ENCODE results near the gene TCF3. TPM values are rescaled to one million over a fixed set of nuclear protein-coding genes. Genes with fewer than 3 reads are reported as not detected.
A peak's percentile ranks its signal among the peaks of the same experiment; 100 is the strongest.

TCF3 gene
- total RNA-seq, 1 experiment from 2014 or later: 304 TPM

DNA sequence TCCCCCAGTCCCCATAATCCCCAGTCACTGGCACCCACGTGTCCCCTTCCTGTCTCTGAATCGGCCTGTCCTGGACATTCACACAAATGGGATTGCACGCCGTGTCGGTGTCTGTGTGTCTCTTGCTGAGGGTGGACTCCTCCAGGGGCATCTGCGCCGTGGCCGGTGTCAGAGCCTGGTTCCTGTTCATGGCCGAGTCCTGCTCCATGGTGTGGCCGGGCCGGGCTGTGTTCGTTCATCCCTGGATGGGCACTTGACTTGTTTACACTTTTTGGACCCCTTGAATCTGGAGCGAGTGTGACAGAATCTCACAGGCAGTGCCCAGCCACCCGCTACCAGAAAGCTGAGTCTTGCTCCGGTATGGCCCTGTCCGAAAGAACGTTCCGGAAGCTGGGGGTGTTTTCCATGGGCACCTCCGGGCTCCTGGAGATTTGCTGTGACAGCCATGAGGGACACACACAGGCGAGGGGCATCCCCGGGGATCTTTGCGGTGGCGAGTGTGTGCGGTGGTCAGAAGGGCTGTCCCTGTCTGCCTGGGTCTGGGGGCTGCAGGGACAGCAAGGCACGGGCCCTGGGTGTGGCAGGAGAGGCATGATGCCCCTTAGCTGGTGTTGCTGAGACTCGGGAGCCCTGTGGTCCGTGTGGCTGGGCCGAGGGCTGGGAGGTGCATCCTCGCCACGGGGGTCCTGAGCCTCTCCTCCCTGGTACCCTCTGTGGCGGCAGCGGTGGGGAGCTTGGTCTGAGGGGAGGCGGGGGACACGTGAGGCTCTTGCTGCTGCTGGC, 77.9 kb downstream of the TCF3 start:
- no peak overlapping the region for H2BK5ac ChIP-seq (ENCODE audit: insufficient read length, low read length)
- no peak overlapping the region for H2AK5ac ChIP-seq (ENCODE audit: insufficient read length, low read length)

More for the DNA sequence above, 77.9 kb downstream of the TCF3 start:
- H3K56ac ChIP-seq (ENCODE audit: insufficient read length, low read depth, low read length): no peak overlapping the region
- no peak overlapping the region for H2BK15ac ChIP-seq (ENCODE audit: low read depth, low read length)
- no peaks in the 10 kb centered on the region for H4K20me1 ChIP-seq (ENCODE audit: control insufficient read depth, insufficient read depth, insufficient read length)
- H3K27ac ChIP-seq (ENCODE audit: insufficient read length, low read depth, low read length): no peak overlapping the region
- H3K18ac ChIP-seq (ENCODE audit: insufficient read length, low read depth, low read length): no peak overlapping the region
- no peak overlapping the region for H3K9ac ChIP-seq (ENCODE audit: extremely low read depth, insufficient read length, low read length)
- H3K9me3 ChIP-seq (ENCODE audit: control insufficient read depth, low read depth, low read length): no peaks in the 10 kb centered on the region
- no peaks in the 10 kb centered on the region for H3K23me2 ChIP-seq (ENCODE audit: insufficient read length, low read depth, low read length, poor library complexity, severe bottlenecking)
- H3K36me3 Mint-ChIP-seq (ENCODE audit: insufficient read depth in 1 of 3, low read depth in 3 of 3): peaks cover 2 to 26% (median 14%) of the 10 kb centered on the region in 3 experiments; a peak in 6 of 7 replicates
- H2AFZ ChIP-seq (ENCODE audit: low read length): no peak overlapping the region
- no peak for TF ChIP-seq CTCF (conservative IDR thresholded peaks at IDR 0.05)
- H4K5ac ChIP-seq (ENCODE audit: insufficient read length, low read depth, low read length): no peak overlapping the region
- no peaks in the 10 kb centered on the region for H3K79me2 ChIP-seq (ENCODE audit: insufficient read depth, low read length)
- H3K14ac ChIP-seq (ENCODE audit: insufficient read depth, low read length): no peak overlapping the region; the same call in 1 of the 2 replicates
- no peak overlapping the region for H4K8ac ChIP-seq (replicated peaks; ENCODE audit: insufficient read length, low read depth, low read length)
- peaks cover 26% of the 10 kb centered on the region for H3K27me3 Mint-ChIP-seq (ENCODE audit: low read depth)
- H2BK12ac ChIP-seq (ENCODE audit: insufficient read length, low read depth, low read length): no peak overlapping the region
- DNase-seq: no peak
- H3T11ph ChIP-seq (ENCODE audit: low read length): no peak overlapping the region
- no peak overlapping the region for H4K91ac ChIP-seq (ENCODE audit: insufficient read length, low read depth, low read length)
- no peak overlapping the region for H2BK20ac ChIP-seq (ENCODE audit: low read depth, low read length, poor library complexity, severe bottlenecking)
- no peak overlapping the region for H3K4ac ChIP-seq (ENCODE audit: low read depth, low read length)
- H3K4me3 Mint-ChIP-seq: no peak overlapping the region
- H3K27ac Mint-ChIP-seq: peak overlapping the region in 1 of 3 experiments; percentile 89; a peak in 1 of 7 replicates
- H2BK120ac ChIP-seq (ENCODE audit: low read depth, low read length, poor library complexity, severe bottlenecking): no peak overlapping the region
- H3K27me3 ChIP-seq (ENCODE audit: insufficient read depth, low read length): no peaks in the 10 kb centered on the region; the same call in 1 of the 2 replicates
- H3K79me1 ChIP-seq (ENCODE audit: insufficient read depth, low read depth, low read length, poor library complexity, severe bottlenecking): no peaks in the 10 kb centered on the region
- no peaks in the 10 kb centered on the region for H3K4me1 ChIP-seq (ENCODE audit: insufficient read depth, low read length)
- peaks cover 2 to 9% of the 10 kb centered on the region in 2 experiments; a peak in 3 of 4 replicates for H3K4me1 Mint-ChIP-seq
- WGBS (ENCODE audit: extremely low coverage, insufficient read length, low lambda C conversion rate): no CpG with 5 or more reads among the region's 34 CpGs
- H3K9me3 Mint-ChIP-seq: peaks cover 0 to 2% of the 10 kb centered on the region in 2 experiments; a peak in 2 of 5 replicates
- H3K23ac ChIP-seq (ENCODE audit: insufficient read length, low read depth, low read length): no peak overlapping the region
- H3K4me2 ChIP-seq (ENCODE audit: insufficient read depth, insufficient read length, low read length): no peak overlapping the region

Data from H9 (cell line).